Heart right ventricle (tissue), 16 donors: ENCODE results near the gene UGGT2. TPM values are rescaled to one million over a fixed set of nuclear protein-coding genes. Genes with fewer than 3 reads are reported as not detected.

Source experiments
- ATAC-seq, 8 donors: fragments of 200-7000 bp; cut with Tn5 transposase; one replicate each; pipeline ENCODE4 v1.9.1; 2020; ENCODE audit warnings: mild to moderate bottlenecking in 8 of 8, moderate library complexity in 8 of 8, moderate number of reproducible peaks in 1 of 8
- DNase-seq, 2 donors: peaks; one replicate each; pipeline ENCODE4 v3.0.0-alpha.2; 2020
- H3K27ac ChIP-seq, 10 donors: fragments of 200-600 bp; sonication (generic) in 2 of 10; one replicate each; pipeline versions ENCODE4 v1.5.0 to v1.8.0; 2020 to 2022; ENCODE audit warnings: mild to moderate bottlenecking in 3 of 10
- H3K27me3 ChIP-seq, 7 donors: fragments of 200-600 bp; one replicate each; pipeline ENCODE4 v1.8.0; 2021 to 2022; ENCODE audit warnings: mild to moderate bottlenecking in 2 of 7
- H3K36me3 ChIP-seq, 9 donors: fragments of 200-600 bp; sonication (generic) in 1 of 9; one replicate each; pipeline versions ENCODE4 v1.5.0 to v1.8.0; 2020 to 2022; ENCODE audit warnings: mild to moderate bottlenecking in 2 of 9
- H3K4me1 ChIP-seq, 9 donors: fragments of 200-600 bp; sonication (generic) in 1 of 9; one replicate each; pipeline versions ENCODE4 v1.5.0 to v1.8.0; 2020 to 2022; ENCODE audit warnings: mild to moderate bottlenecking in 4 of 9
- H3K4me3 ChIP-seq, 10 donors: fragments of 200-600 bp; sonication (generic) in 2 of 10; one replicate each; pipeline versions ENCODE4 v1.5.0 to v1.8.0; 2020 to 2022; ENCODE audit warnings: mild to moderate bottlenecking in 7 of 10, moderate library complexity in 2 of 10
- H3K9me3 ChIP-seq, 11 donors: fragments of 200-600 bp in 10 of 11; sonication (generic) in 2 of 11; one replicate each; pipeline versions ENCODE4 v1.5.0 to v1.8.0; 2013 to 2022; ENCODE audit warnings: mild to moderate bottlenecking in 2 of 11, control low read depth in 1 of 11, moderate library complexity in 1 of 11
- CTCF ChIP-seq, 9 donors: fragments of 200-600 bp; sonication (generic) in 2 of 9; IDR thresholded peaks; one replicate each; pipeline versions ENCODE4 v1.5.0 to v1.8.0; 2021 to 2022; ENCODE audit warnings: antibody characterized with exemption in 9 of 9, mild to moderate bottlenecking in 5 of 9, moderate library complexity in 1 of 9
- WGBS, 2 donors: extraction: QIAGEN DNeasy Blood & Tissue Kit; methylation state at CpG; one replicate each; pipeline ENCODE4 v1.1.7; 2013; ENCODE audit warnings: inconsistent platforms in 1 of 2; 5-methylcytosine and 5-hydroxymethylcytosine counted together
- intact Hi-C, 10 donors: fragments of 100-400 bp; cut with DNase I; formaldehyde crosslinking; loops; one replicate each; pipeline versions ENCODE4 v1.11.1 to v1.14.2; 2022
- polyA plus RNA-seq, 2 donors: library from polyadenylated mRNA; stranded (reverse); fragments of 200-250 nt; gene quantifications; one replicate each; pipeline ENCODE4 v1.2.3, GENCODE V29; 2013
- total RNA-seq, 10 donors: library from RNA; stranded (reverse); fragmentation: NEBNext Ultra II Directional in 3 of 10; extraction: Animal tissue kit (Norgen Biotek cat#: 25700) in 3 of 10; gene quantifications; one replicate each; pipeline versions ENCODE4 v1.2.1 to v1.2.4, GENCODE V29; 2021 to 2023
- donor health status: Arrhythmogenic right ventricular cardiomyopathy.
- donor health status: ischemic (EF 13 %, LVEDD 7.1; RV severe dilation, severe dysfunction).
- donor health status: healthy with polysubstance abuse.
- donor health status: DM: no; HTN: yes; CAD: no.
- donor health status: DM: no; HTN: no; CAD: no.
- donor health status: ischemic (EF 25% LVEDD 6.9; RV normal size, moderate dysfunction).
- donor health status: ischemic (EF 25% LVEDD 5.7; RV mildly dilated, moderate dysfunction).
- donor health status: healthy.
- donor health status: DM: yes; HTN: yes; CAD: no.
- donor health status: Ischemic cardiomyopathy.
- donor health status: ischemic (EF 35%, LVEDD 5.7; RV mildly dilated, moderate dysfunction).
- donor health status: nonischemic (EF 11% LVEDD 7.7; RV severe dilation, severe dysfunction).
- donor health status: DM: yes; HTN: yes; CAD: no.
- donor health status: PGD.
- donor health status: ischemic (EF 29% LVEDD 5.4; RV normal size, mild dysfunction).
- donor health status: nonischemic (EF 23%, LVEDD 6.1; RV moderate dilation, normal function).

The UGGT2 gene
- total and polyA plus RNA-seq, 12 donors, result 4.7 to 13.4 (median 11.0) TPM

GRCh38 chr13:95914991-95915501 is 138.2 kb downstream of the UGGT2 start:
- Histone ChIP-seq H3K4me3 (no peak overlapping the region), H3K36me3 (peaks cover 0 to 20% (median 0%) of the 10 kb centered on the region in 9 donors), H3K27me3 (no peaks in the 10 kb centered on the region), H3K4me1 (no peaks in the 10 kb centered on the region), H3K9me3 (peaks cover 0 to 24% (median 0%) of the 10 kb centered on the region in 11 donors), H3K27ac (no peak overlapping the region)
- 94 to 100% methylated on average over 2 of the region's 2 CpGs for WGBS, 2 donors
- no peak for DNase-seq
- no peak for TF ChIP-seq CTCF (IDR thresholded peaks at IDR 0.05)
- intact Hi-C loops, result no loop called here
- ATAC-seq, result no peak

GRCh38 chr13:95906999-95907398 is 146.2 kb downstream of the UGGT2 start:
- Histone ChIP-seq H3K36me3 (peaks cover 0 to 29% (median 0%) of the 10 kb centered on the region in 9 donors), H3K4me3 (no peak overlapping the region), H3K27me3 (no peaks in the 10 kb centered on the region), H3K9me3 (peaks cover 0 to 21% (median 0%) of the 10 kb centered on the region in 11 donors), H3K4me1 (no peaks in the 10 kb centered on the region), H3K27ac (no peak overlapping the region)
- no peak for ATAC-seq
- no peak for TF ChIP-seq CTCF (IDR thresholded peaks at IDR 0.05)
- 94 to 96% methylated on average over 12 of the region's 12 CpGs for WGBS, 2 donors
- no peak for DNase-seq
- intact Hi-C loops, result no loop called here

- no peaks in the 10 kb centered on the region for H3K27me3 ChIP-seq
- no peak for DNase-seq
- H3K36me3 ChIP-seq, result peaks cover 0 to 59% (median 0%) of the 10 kb centered on the region in 9 donors
- intact Hi-C loops, result no loop called here
- H3K4me1 ChIP-seq, result no peaks in the 10 kb centered on the region
- no peak for ATAC-seq
- WGBS, 2 donors, result 65 to 83% methylated on average over 1 of the region's 1 CpG
- no peak for TF ChIP-seq CTCF (IDR thresholded peaks at IDR 0.05)
- no peak overlapping the region for H3K4me3 ChIP-seq
- no peak overlapping the region for H3K27ac ChIP-seq
- H3K9me3 ChIP-seq, result peaks cover 0 to 11% (median 0%) of the 10 kb centered on the region in 11 donors
Measured at GRCh38 chr13:95903569-95903968, 149.6 kb downstream of the UGGT2 start.

GRCh38 chr13:95902741-95903140 is 150.5 kb downstream of the UGGT2 start:
- TF ChIP-seq CTCF (IDR thresholded peaks at IDR 0.05), result no peak
- intact Hi-C loops, result no loop called here
- ATAC-seq, result no peak
- H3K9me3 ChIP-seq, result peaks cover 0 to 11% (median 0%) of the 10 kb centered on the region in 11 donors
- H3K36me3 ChIP-seq, result peaks cover 0 to 54% (median 0%) of the 10 kb centered on the region in 9 donors
- DNase-seq, result no peak
- WGBS, 2 donors, result 44 to 55% methylated on average over 1 of the region's 1 CpG
- H3K27ac ChIP-seq, result no peak overlapping the region
- H3K4me3 ChIP-seq, result no peak overlapping the region
- no peaks in the 10 kb centered on the region for H3K4me1 ChIP-seq
- H3K27me3 ChIP-seq, result no peaks in the 10 kb centered on the region
